HFF-Myc (cell line): ENCODE measurements around the gene PRKCD.

ENCODE experiments used
- DNase-seq: peaks from one replicate; pipeline ENCODE4 v3.0.0-alpha.2; 2011; ENCODE audit warnings: low read depth; ENCODE audit errors: extremely low read depth
- H3K4me3 ChIP-seq: replicated peaks from 2 replicates; pipeline ENCODE4 v1.5.1; 2011; ENCODE audit warnings: low read depth, mild to moderate bottlenecking, control low read depth, low read length
- TF ChIP-seq, protein P1 (sequence below): IDR thresholded peaks from 2 replicates; pipeline ENCODE4 v1.5.1; 2012; ENCODE audit warnings: mild to moderate bottlenecking, low read depth, low read length, control low read depth; ENCODE audit errors: missing control alignments

PRKCD gene

GRCh38 chr3:53171827-53172505 lies 11.0 kb downstream of the PRKCD start:
- no peak overlapping the region for H3K4me3 ChIP-seq
- TF ChIP-seq, protein P1, sequence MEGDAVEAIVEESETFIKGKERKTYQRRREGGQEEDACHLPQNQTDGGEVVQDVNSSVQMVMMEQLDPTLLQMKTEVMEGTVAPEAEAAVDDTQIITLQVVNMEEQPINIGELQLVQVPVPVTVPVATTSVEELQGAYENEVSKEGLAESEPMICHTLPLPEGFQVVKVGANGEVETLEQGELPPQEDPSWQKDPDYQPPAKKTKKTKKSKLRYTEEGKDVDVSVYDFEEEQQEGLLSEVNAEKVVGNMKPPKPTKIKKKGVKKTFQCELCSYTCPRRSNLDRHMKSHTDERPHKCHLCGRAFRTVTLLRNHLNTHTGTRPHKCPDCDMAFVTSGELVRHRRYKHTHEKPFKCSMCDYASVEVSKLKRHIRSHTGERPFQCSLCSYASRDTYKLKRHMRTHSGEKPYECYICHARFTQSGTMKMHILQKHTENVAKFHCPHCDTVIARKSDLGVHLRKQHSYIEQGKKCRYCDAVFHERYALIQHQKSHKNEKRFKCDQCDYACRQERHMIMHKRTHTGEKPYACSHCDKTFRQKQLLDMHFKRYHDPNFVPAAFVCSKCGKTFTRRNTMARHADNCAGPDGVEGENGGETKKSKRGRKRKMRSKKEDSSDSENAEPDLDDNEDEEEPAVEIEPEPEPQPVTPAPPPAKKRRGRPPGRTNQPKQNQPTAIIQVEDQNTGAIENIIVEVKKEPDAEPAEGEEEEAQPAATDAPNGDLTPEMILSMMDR, result no peak
- DNase-seq, result no peak

GRCh38 chr3:53173107-53173506 lies 12.1 kb downstream of the PRKCD start:
- TF ChIP-seq, protein P1, result no peak
- DNase-seq, result no peak
- H3K4me3 ChIP-seq, result no peak overlapping the region

DNA sequence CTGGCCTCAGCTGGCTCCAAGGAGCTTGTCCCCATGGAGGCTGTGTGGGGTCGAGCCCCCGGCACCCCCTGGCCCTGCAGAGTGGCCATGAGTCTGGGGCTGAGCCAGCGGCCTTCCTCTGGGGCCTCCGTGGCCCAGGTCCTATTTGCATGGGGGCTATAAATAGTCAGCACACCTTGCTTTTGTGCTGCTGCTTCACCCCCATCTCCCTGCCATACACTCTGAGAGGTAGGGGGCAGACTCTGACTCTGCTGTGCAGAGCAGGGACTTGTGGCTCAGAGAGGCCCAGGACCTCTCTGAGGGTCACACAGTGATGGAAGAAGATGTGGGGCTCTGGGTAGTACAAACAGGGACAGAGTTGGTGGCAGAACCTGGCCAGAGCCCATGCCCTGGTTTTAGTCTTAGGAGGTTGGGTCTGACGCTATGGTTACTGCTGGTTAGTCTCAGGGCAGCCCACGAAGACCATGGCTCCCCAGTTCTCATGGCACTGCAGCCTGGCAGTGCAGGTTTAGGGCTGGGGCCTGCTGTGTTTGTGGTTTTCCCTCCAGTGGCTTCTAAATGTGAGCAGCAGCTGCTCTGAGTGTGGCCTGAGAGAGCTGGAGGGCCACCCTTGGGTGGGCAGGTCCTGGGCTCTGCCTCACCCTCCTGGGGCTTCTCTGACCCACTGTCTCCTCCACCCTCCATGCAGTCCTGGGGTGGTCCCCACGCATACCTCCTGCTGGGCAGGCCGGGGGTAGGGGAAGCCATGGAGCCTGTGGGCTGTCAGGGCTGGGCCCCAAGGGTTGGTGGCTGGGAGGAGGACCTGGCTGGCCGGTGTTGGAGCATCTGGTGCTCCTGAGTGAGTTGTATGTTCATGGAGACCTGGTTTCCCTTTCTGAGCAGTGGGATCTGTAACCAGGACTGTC lies 13.6 kb downstream of the PRKCD start:
- TF ChIP-seq, protein P1, result no peak
- DNase-seq, result no peak
- H3K4me3 ChIP-seq, result no peak overlapping the region

GRCh38 chr3:53175613-53176540 lies 14.9 kb downstream of the PRKCD start:
- DNase-seq, result no peak
- TF ChIP-seq, protein P1, result no peak
- no peak overlapping the region for H3K4me3 ChIP-seq

DNA sequence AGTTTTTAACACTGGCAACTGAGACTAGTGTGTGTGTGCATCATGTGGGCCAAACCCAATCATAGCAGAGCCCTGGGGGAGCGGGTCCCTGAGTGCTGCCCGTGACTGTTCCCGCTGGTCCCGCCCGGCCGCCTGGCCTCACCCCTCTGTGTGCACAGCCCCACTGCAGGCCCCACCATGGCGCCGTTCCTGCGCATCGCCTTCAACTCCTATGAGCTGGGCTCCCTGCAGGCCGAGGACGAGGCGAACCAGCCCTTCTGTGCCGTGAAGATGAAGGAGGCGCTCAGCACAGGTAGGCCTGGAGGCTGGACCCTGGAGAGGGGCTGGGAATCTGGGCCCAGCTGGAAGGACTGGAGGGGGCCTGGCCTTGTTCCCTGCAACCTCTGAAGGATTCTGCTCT lies 17.2 kb downstream of the PRKCD start:
- DNase-seq, result no peak
- TF ChIP-seq, protein P1, result no peak

GRCh38 chr3:53179580-53179979 lies 18.6 kb downstream of the PRKCD start:
- no peak for DNase-seq
- TF ChIP-seq, protein P1, result no peak
- H3K4me3 ChIP-seq, result no peak overlapping the region

More for the DNA sequence above, 17.2 kb downstream of the PRKCD start:
- no peak overlapping the region for H3K4me3 ChIP-seq
